Measurements from ENCODE around the gene ZNF786.
"Not testable (repeated sequence)": the region's sequence is repeated elsewhere in the genome, so short reads cannot be mapped to it uniquely, and the experiment has no call there.

ZNF786 gene

GRCh38 chr7:149084407-149084806, 6.1 kb downstream of the ZNF786 start:
- no peak for DNase-seq (ENCODE audit: low spot score)

- DNase-seq (ENCODE audit: low spot score): no peak
Measured at GRCh38 chr7:149081914-149082313, 8.6 kb downstream of the ZNF786 start.

- DNase-seq (ENCODE audit: low spot score): no peak
Measured at GRCh38 chr7:149077594-149077993, 12.9 kb downstream of the ZNF786 start.

GRCh38 chr7:149075286-149075685, 15.2 kb downstream of the ZNF786 start:
- no peak for DNase-seq (ENCODE audit: low spot score)

- DNase-seq (ENCODE audit: low spot score): no peak
Measured at GRCh38 chr7:149074116-149074885, 16.2 kb downstream of the ZNF786 start.

- no peak for DNase-seq (ENCODE audit: low spot score)
Measured at GRCh38 chr7:149072438-149072775, 18.1 kb downstream of the ZNF786 start.

- peak; percentile 26 for DNase-seq (ENCODE audit: low spot score)
Measured at GRCh38 chr7:149071641-149072437, 18.7 kb downstream of the ZNF786 start.

GRCh38 chr7:149071182-149071635, 19.3 kb downstream of the ZNF786 start:
- no peak for DNase-seq (ENCODE audit: low spot score)

GRCh38 chr7:149070372-149071125, 20.0 kb downstream of the ZNF786 start:
- DNase-seq (ENCODE audit: low spot score): no peak

- no peak for DNase-seq (ENCODE audit: low spot score)
Measured at GRCh38 chr7:149067869-149068268, 22.6 kb downstream of the ZNF786 start.

- DNase-seq (ENCODE audit: low spot score): no peak
Measured at GRCh38 chr7:149063476-149063875, 27.0 kb downstream of the ZNF786 start.

- not testable (repeated sequence) for DNase-seq (ENCODE audit: low spot score)
Measured at GRCh38 chr7:149062217-149062899, 28.2 kb downstream of the ZNF786 start.

- DNase-seq (ENCODE audit: low spot score): no peak
Measured at GRCh38 chr7:149060156-149060555, 30.4 kb downstream of the ZNF786 start.

- no peak for DNase-seq (ENCODE audit: low spot score)
Measured at GRCh38 chr7:149053885-149054284, 36.6 kb downstream of the ZNF786 start.

GRCh38 chr7:149053384-149053783, 37.1 kb downstream of the ZNF786 start:
- DNase-seq (ENCODE audit: low spot score): no peak

GRCh38 chr7:149050941-149051340, 39.6 kb downstream of the ZNF786 start:
- DNase-seq (ENCODE audit: low spot score): no peak

GRCh38 chr7:149048805-149049204, 41.7 kb downstream of the ZNF786 start:
- DNase-seq (ENCODE audit: low spot score): no peak

GRCh38 chr7:149046416-149046815, 44.1 kb downstream of the ZNF786 start:
- DNase-seq (ENCODE audit: low spot score): no peak

GRCh38 chr7:149043936-149044335, 46.6 kb downstream of the ZNF786 start:
- no peak for DNase-seq (ENCODE audit: low spot score)

- no peak for DNase-seq (ENCODE audit: low spot score)
Measured at GRCh38 chr7:149041350-149041749, 49.2 kb downstream of the ZNF786 start.

- DNase-seq (ENCODE audit: low spot score): not testable (repeated sequence)
Measured at GRCh38 chr7:149038641-149039040, 51.9 kb downstream of the ZNF786 start.

- no peak for DNase-seq (ENCODE audit: low spot score)
Measured at GRCh38 chr7:149036676-149037075, 53.8 kb downstream of the ZNF786 start.
